SK-N-SH (cell line): ENCODE results near the gene C20orf144. TPM values are rescaled to one million over a fixed set of nuclear protein-coding genes. Genes with fewer than 3 reads are reported as not detected.
A peak's percentile ranks its signal among the peaks of the same experiment; 100 is the strongest.

Experiments used
- CTCF ChIA-PET: fragments of 300-600, 350-600 bp; formaldehyde crosslinking; extraction: SDS; loops from one replicate; lab custom pipeline; 2021; lab: Yijun Ruan, JAX
- POLR2A ChIA-PET: fragments of 350-600 bp; sonication (Branson Sonifier 250); formaldehyde crosslinking; extraction: SDS; loops from one replicate; lab custom pipeline; 2020; ENCODE audit warnings: antibody characterized with exemption, inconsistent platforms; lab: Yijun Ruan, JAX
- DNase-seq: peaks from one replicate; pipeline ENCODE4 v3.0.0; 2012
- H2AFZ ChIP-seq: fragments of 200-600 bp; sonication (generic); 2 replicates; pipeline ENCODE4 v1.8.1; 2016; ENCODE audit warnings: antibody characterized with exemption, mild to moderate bottlenecking, low read depth
- H3F3A ChIP-seq: fragments of 200-600 bp; sonication (generic); replicated peaks from 2 replicates; pipeline ENCODE3; 2016; ENCODE audit warnings: antibody characterized with exemption, mild to moderate bottlenecking; ENCODE audit not compliant: insufficient read depth
- H3K27ac ChIP-seq, 2 experiments: fragments of 200-500 bp in 1 of 2; fragments of 200-600 bp in 1 of 2; sonication (Bioruptor generic) in 1 of 2; sonication (generic), shearing (Covaris generic) in 1 of 2; 2 replicates each; pipeline versions ENCODE4 v1.5.1 to v1.6.1; 2014 to 2016; ENCODE audit warnings: low read depth in 2 of 2, inconsistent platforms in 1 of 2, low read length in 1 of 2, mild to moderate bottlenecking in 1 of 2, mixed read lengths in 1 of 2
- H3K27me3 ChIP-seq: fragments of 200-600 bp; sonication (generic), shearing (Covaris generic); 2 replicates; pipeline ENCODE4 v1.6.1; 2016; ENCODE audit warnings: mixed run types; ENCODE audit not compliant: insufficient read depth
- H3K36me3 ChIP-seq, 2 experiments: fragments of 200-500 bp in 1 of 2; fragments of 200-600 bp in 1 of 2; sonication (Bioruptor generic) in 1 of 2; sonication (generic) in 1 of 2; replicated peaks in 1 of 2; 2 replicates each; pipeline versions ENCODE3 to v1.5.1; 2014 to 2016; ENCODE audit warnings: low read length in 1 of 2, mild to moderate bottlenecking in 1 of 2; ENCODE audit not compliant: insufficient read depth in 2 of 2, control insufficient read depth in 1 of 2
- H3K4me1 ChIP-seq, 2 experiments: fragments of 200-500 bp in 1 of 2; fragments of 200-600 bp in 1 of 2; sonication (Bioruptor generic) in 1 of 2; sonication (generic), shearing (Covaris generic) in 1 of 2; 2 replicates each; pipeline versions ENCODE4 v1.5.1 to v1.6.1; 2014 to 2016; ENCODE audit warnings: low read depth in 1 of 2, low read length in 1 of 2, mixed run types in 1 of 2; ENCODE audit not compliant: insufficient read depth in 2 of 2, control insufficient read depth in 1 of 2
- H3K4me2 ChIP-seq: fragments of 200-600 bp; sonication (generic), shearing (Covaris generic); 2 replicates; pipeline ENCODE4 v1.6.1; 2017; ENCODE audit warnings: mixed run types
- H3K4me3 ChIP-seq, 2 experiments: fragments of 200-500 bp in 1 of 2; fragments of 200-600 bp in 1 of 2; sonication (Bioruptor generic) in 1 of 2; sonication (generic), shearing (Covaris generic) in 1 of 2; 2 replicates each; pipeline versions ENCODE4 v1.5.1 to v1.8.1; 2014 to 2016; ENCODE audit warnings: low read depth in 2 of 2, inconsistent platforms in 1 of 2, low read length in 1 of 2, mild to moderate bottlenecking in 1 of 2, mixed read lengths in 1 of 2, moderate library complexity in 1 of 2
- H3K79me2 ChIP-seq: fragments of 200-600 bp; sonication (generic); 2 replicates; pipeline ENCODE4 v1.8.1; 2017; ENCODE audit warnings: mild to moderate bottlenecking; ENCODE audit not compliant: insufficient read depth
- H3K9ac ChIP-seq: fragments of 200-600 bp; sonication (generic); 2 replicates; pipeline ENCODE4 v1.6.1; 2017; ENCODE audit warnings: mixed run types
- H3K9me2 ChIP-seq: fragments of 200-600 bp; sonication (generic); 2 replicates; pipeline ENCODE4 v1.6.1; 2017; ENCODE audit warnings: mixed run types
- H3K9me3 ChIP-seq: fragments of 200-600 bp; sonication (generic); 2 replicates; pipeline ENCODE4 v1.6.1; 2017; ENCODE audit warnings: mixed run types, mild to moderate bottlenecking, moderate library complexity
- H4K20me1 ChIP-seq: fragments of 200-600 bp; sonication (generic); 2 replicates; pipeline ENCODE4 v1.6.1; 2017; ENCODE audit warnings: mild to moderate bottlenecking, mixed run types; ENCODE audit not compliant: insufficient read depth
- CHD2 ChIP-seq: fragments of 150-350 bp; IDR thresholded peaks from 2 replicates; pipeline ENCODE4 v1.6.1; 2018; ENCODE audit warnings: low read length; ENCODE audit not compliant: partially characterized antibody
- CTCF ChIP-seq: fragments of 200-600 bp; sonication (generic); IDR thresholded peaks from 2 replicates; pipeline ENCODE4 v1.6.1; 2017; ENCODE audit warnings: antibody characterized with exemption, mild to moderate bottlenecking, moderate library complexity
- ELF1 ChIP-seq: IDR thresholded peaks from 2 replicates; pipeline ENCODE4 v1.4.0; 2012
- EZH2phosphoT487 ChIP-seq: fragments of 200-600 bp; sonication (generic); IDR thresholded peaks from 2 replicates; pipeline ENCODE4 v1.6.1; 2017; ENCODE audit warnings: low read depth, mixed run types, mild to moderate bottlenecking, antibody characterized with exemption, moderate library complexity, borderline replicate concordance
- GATA2 ChIP-seq: sonication (generic); formaldehyde crosslinking; IDR thresholded peaks from 2 replicates; pipeline ENCODE4 v1.5.0; 2020; ENCODE audit warnings: mild to moderate bottlenecking, missing genetic modification reagents
- JUND ChIP-seq: IDR thresholded peaks from 2 replicates; pipeline ENCODE4 v1.4.0; 2012
- MXI1 ChIP-seq: IDR thresholded peaks from 2 replicates; pipeline ENCODE4 v1.6.1; 2012; ENCODE audit warnings: mild to moderate bottlenecking, low read depth, low read length, improper control_type of control experiment
- POLR2AphosphoS5 ChIP-seq: IDR thresholded peaks from 2 replicates; pipeline ENCODE4 v1.6.1; 2012; ENCODE audit warnings: low read depth, low read length
- RAD21 ChIP-seq: IDR thresholded peaks from 2 replicates; pipeline ENCODE4 v1.6.1; 2012; ENCODE audit warnings: mild to moderate bottlenecking, low read length
- REST ChIP-seq: IDR thresholded peaks from 2 replicates; pipeline ENCODE4 v1.6.1; 2012; ENCODE audit warnings: mild to moderate bottlenecking, low read depth, low read length, moderate library complexity
- SMC3 ChIP-seq: IDR thresholded peaks from 2 replicates; pipeline ENCODE4 v1.6.1; 2012; ENCODE audit warnings: low read depth, low read length, improper control_type of control experiment
- TAF1 ChIP-seq: IDR thresholded peaks from 2 replicates; pipeline ENCODE4 v1.6.1; 2012; ENCODE audit warnings: low read depth, mild to moderate bottlenecking, low read length, moderate library complexity, borderline replicate concordance
- YY1 ChIP-seq: IDR thresholded peaks from 2 replicates; pipeline ENCODE4 v1.4.0; 2012; ENCODE audit warnings: low read depth, mild to moderate bottlenecking
- WGBS: methylation state at CpG from one replicate; pipeline ENCODE4 v1.1.6; 2017; ENCODE audit warnings: low lambda C conversion rate; 5-methylcytosine and 5-hydroxymethylcytosine counted together
- polyA plus RNA-seq, 3 experiments: library from polyadenylated mRNA; depleted of rRNA; stranded (reverse); fragments of >200 nt; gene quantifications; 2 replicates each; pipeline ENCODE4 v1.2.3, GENCODE V29; 2012

C20orf144 gene
- polyA plus RNA-seq, 1 of the 3 experiments (the other 2 are of a cell fraction): 0.12 TPM

- H3K79me2 ChIP-seq: no peaks in the 10 kb centered on the region
- H3K4me1 ChIP-seq: peaks cover 1 to 39% of the 10 kb centered on the region in 2 experiments; a peak in 2 of 4 replicates
- H2AFZ ChIP-seq: no peak overlapping the region
- TF ChIP-seq CHD2 (peak; percentile 48), YY1 (no peak), CTCF (peak; percentile 82), EZH2phosphoT487 (no peak), GATA2 (CRISPR knock-in tag) (no peak), JUND (no peak), RAD21 (peak; percentile 96), POLR2AphosphoS5 (0 out of 2 replicates have a peak, but pooled peaks have one; percentile 27), REST (no peak), MXI1 (no peak), SMC3 (peak; percentile 94), ELF1 (no peak), TAF1 (no peak)
- TF ChIP-seq, all 33 proteins: peak for 5
- DNase-seq: peak; percentile 88
- peaks cover 14% of the 10 kb centered on the region for H3F3A ChIP-seq
- peaks cover 8% of the 10 kb centered on the region for H4K20me1 ChIP-seq
- H3K27me3 ChIP-seq: no peaks in the 10 kb centered on the region
- H3K9me2 ChIP-seq: no peaks in the 10 kb centered on the region
- no peak overlapping the region for H3K9ac ChIP-seq
- ChIA-PET POLR2A (interaction anchor here (0.7 to 2.8 kb wide), 7 partner anchors 11 to 252 kb away, joined by 3 to 17 read pairs (median 3); partner anchors contain the start of genes ACTL10, CBFA2T2, CDK5RAP1 and ZNF341), CTCF (interaction anchor here (0.6 to 9.2 kb wide), 30 partner anchors 11 to 252 kb away, joined by 3 to 114 read pairs (median 4); partner anchors contain the start of genes ACTL10, C20orf144, CBFA2T2 and CDK5RAP1)
- WGBS: 70% methylated on average over 15 of the region's 16 CpGs
- H3K4me2 ChIP-seq: no peak overlapping the region
- H3K27ac ChIP-seq: peak overlapping the region in 1 of 2 experiments; percentile 17; a peak in 1 of 4 replicates
- no peaks in the 10 kb centered on the region for H3K9me3 ChIP-seq
- peak overlapping the region in 1 of 2 experiments; percentile 23; a peak in 1 of 4 replicates for H3K4me3 ChIP-seq
- peaks cover 0 to 3% of the 10 kb centered on the region in 2 experiments for H3K36me3 ChIP-seq
Measured at GRCh38 chr20:33653218-33653899, 8.8 kb upstream of the C20orf144 start.
